Activated B cell treated with CpG ODN at 0.5 μM for 24 hours (primary cell): Measurements from ENCODE around the gene RNGTT. TPM values are rescaled to one million over a fixed set of nuclear protein-coding genes. Genes with fewer than 3 reads are reported as not detected.

Experiments
- ATAC-seq: fragments of 200-7000 bp; cut with Tn5 transposase; one replicate; pipeline ENCODE4 v1.10.0; 2021; ENCODE audit warnings: low read depth, mild to moderate bottlenecking, moderate library complexity
- CTCF ChIA-PET: fragments of 350-600 bp; sonication (Branson Sonifier 250); formaldehyde crosslinking; loops from one replicate; lab custom pipeline; 2021; ENCODE audit warnings: antibody characterized with exemption; lab: Charles Lee
- POLR2A ChIA-PET: fragments of 350-600 bp; sonication (Branson Sonifier 250); formaldehyde crosslinking; loops from one replicate; lab custom pipeline; 2021; ENCODE audit warnings: antibody characterized with exemption; lab: Charles Lee
- DNase-seq: peaks from one replicate; pipeline ENCODE4 v3.0.0; 2022
- H3K27ac Mint-ChIP-seq: one replicate; pipeline ENCODE4 v1.8.0; 2020; ENCODE audit warnings: mixed read lengths
- H3K27me3 Mint-ChIP-seq: one replicate; pipeline ENCODE4 v1.8.0; 2021; ENCODE audit warnings: mixed read lengths
- H3K36me3 Mint-ChIP-seq: one replicate; pipeline ENCODE4 v1.8.0; 2021; ENCODE audit warnings: low read depth, mixed read lengths
- H3K4me1 Mint-ChIP-seq: one replicate; pipeline ENCODE4 v1.8.0; 2021; ENCODE audit warnings: mixed read lengths
- H3K4me3 Mint-ChIP-seq: one replicate; pipeline ENCODE4 v1.8.0; 2020; ENCODE audit warnings: mild to moderate bottlenecking, mixed read lengths
- H3K9me3 Mint-ChIP-seq: one replicate; pipeline ENCODE4 v1.8.0; 2020; ENCODE audit warnings: mixed read lengths
- intact Hi-C: fragments of 100-400 bp; cut with micrococcal nuclease; formaldehyde crosslinking; loops from one replicate; pipeline ENCODE4 v1.15.1; 2024
- total RNA-seq: library from RNA; stranded (reverse); gene quantifications from 2 replicates; pipeline ENCODE4 v1.2.3, GENCODE V29; 2022
- TF ChIP-seq, protein P1 (sequence below): fragments of 200-600 bp; IDR thresholded peaks from one replicate; pipeline ENCODE4 v1.8.0; 2022; ENCODE audit warnings: antibody characterized with exemption, mild to moderate bottlenecking

The RNGTT gene
- total RNA-seq, 1 donor from 2014 or later, result 25.9 TPM

- CTCF ChIA-PET, result no interaction called here
- Mint-ChIP-seq H3K4me1 (no peaks in the 10 kb centered on the region), H3K36me3 (peaks cover 2% of the 10 kb centered on the region), H3K27ac (no peak overlapping the region), H3K4me3 (no peak overlapping the region), H3K9me3 (peaks cover 11% of the 10 kb centered on the region), H3K27me3 (no peaks in the 10 kb centered on the region)
- DNase-seq, result no peak
- POLR2A ChIA-PET, result no interaction called here
- intact Hi-C loops, result no loop called here
- no peak for ATAC-seq
- TF ChIP-seq, protein P1, sequence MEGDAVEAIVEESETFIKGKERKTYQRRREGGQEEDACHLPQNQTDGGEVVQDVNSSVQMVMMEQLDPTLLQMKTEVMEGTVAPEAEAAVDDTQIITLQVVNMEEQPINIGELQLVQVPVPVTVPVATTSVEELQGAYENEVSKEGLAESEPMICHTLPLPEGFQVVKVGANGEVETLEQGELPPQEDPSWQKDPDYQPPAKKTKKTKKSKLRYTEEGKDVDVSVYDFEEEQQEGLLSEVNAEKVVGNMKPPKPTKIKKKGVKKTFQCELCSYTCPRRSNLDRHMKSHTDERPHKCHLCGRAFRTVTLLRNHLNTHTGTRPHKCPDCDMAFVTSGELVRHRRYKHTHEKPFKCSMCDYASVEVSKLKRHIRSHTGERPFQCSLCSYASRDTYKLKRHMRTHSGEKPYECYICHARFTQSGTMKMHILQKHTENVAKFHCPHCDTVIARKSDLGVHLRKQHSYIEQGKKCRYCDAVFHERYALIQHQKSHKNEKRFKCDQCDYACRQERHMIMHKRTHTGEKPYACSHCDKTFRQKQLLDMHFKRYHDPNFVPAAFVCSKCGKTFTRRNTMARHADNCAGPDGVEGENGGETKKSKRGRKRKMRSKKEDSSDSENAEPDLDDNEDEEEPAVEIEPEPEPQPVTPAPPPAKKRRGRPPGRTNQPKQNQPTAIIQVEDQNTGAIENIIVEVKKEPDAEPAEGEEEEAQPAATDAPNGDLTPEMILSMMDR, result no peak
Measured at GRCh38 chr6:88573561-88573960, 389.9 kb downstream of the RNGTT start.

- H3K4me1 Mint-ChIP-seq, result no peaks in the 10 kb centered on the region
- peaks cover 2% of the 10 kb centered on the region for H3K36me3 Mint-ChIP-seq
- CTCF ChIA-PET, result no interaction called here
- no peak overlapping the region for H3K4me3 Mint-ChIP-seq
- TF ChIP-seq, protein P1, result no peak
- no peak for ATAC-seq
- H3K27me3 Mint-ChIP-seq, result no peaks in the 10 kb centered on the region
- no peak for DNase-seq
- peaks cover 15% of the 10 kb centered on the region for H3K9me3 Mint-ChIP-seq
- POLR2A ChIA-PET, result no interaction called here
- intact Hi-C loops, result no loop called here
- H3K27ac Mint-ChIP-seq, result no peak overlapping the region
Measured at GRCh38 chr6:88572449-88573139, 390.8 kb downstream of the RNGTT start.

DNA sequence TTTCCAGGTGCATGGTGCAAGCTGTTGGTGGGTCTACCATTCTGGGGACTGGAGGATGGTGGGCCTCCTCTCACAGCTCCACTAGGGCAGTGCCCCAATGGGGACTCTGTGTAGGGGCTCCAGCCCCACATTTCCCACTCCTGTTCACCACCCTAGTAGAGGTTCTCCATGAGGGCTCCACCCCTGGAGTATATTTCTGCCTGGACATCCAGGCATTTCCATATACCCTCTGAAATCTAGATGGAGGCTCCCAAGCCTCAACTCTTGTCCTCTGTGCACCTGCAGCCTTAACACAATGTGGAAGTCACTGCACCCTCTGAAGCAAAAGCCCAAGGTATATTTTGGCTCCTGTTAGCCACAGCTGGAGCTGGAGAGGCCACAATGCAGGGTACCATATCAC, 393.5 kb downstream of the RNGTT start:
- ChIA-PET POLR2A (no interaction called here), CTCF (no interaction called here)
- no peak overlapping the region for H3K4me3 Mint-ChIP-seq
- ATAC-seq (no peak), DNase-seq (no peak)
- no peaks in the 10 kb centered on the region for H3K27me3 Mint-ChIP-seq
- peaks cover 15% of the 10 kb centered on the region for H3K9me3 Mint-ChIP-seq
- TF ChIP-seq, protein P1, result no peak
- H3K36me3 Mint-ChIP-seq, result peaks cover 2% of the 10 kb centered on the region
- intact Hi-C loops, result no loop called here
- no peak overlapping the region for H3K27ac Mint-ChIP-seq
- no peaks in the 10 kb centered on the region for H3K4me1 Mint-ChIP-seq

DNA sequence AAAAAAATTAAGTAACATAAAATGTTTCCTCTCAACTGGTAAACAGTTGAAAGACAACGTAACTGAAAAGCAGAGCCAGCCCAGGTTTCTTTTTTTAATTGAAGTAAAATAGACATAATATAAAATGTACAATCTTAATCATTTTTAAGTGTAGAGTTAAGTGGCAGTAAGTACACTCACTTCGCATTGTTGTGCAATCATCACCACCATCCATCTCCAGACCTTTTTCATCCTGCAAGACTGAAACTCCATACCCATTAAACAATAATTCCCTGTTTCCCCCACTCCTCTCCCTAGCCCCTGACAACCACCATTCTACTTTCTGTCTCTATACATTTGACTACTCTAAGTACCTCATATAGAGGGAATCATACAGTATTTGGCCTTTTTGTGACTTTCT, 395.7 kb downstream of the RNGTT start:
- Mint-ChIP-seq H3K27ac (no peak overlapping the region), H3K36me3 (peaks cover 2% of the 10 kb centered on the region), H3K4me1 (no peaks in the 10 kb centered on the region), H3K9me3 (peaks cover 15% of the 10 kb centered on the region), H3K27me3 (no peaks in the 10 kb centered on the region), H3K4me3 (no peak overlapping the region)
- TF ChIP-seq, protein P1, result no peak
- ATAC-seq (no peak), DNase-seq (no peak)
- CTCF ChIA-PET, result no interaction called here
- POLR2A ChIA-PET, result interaction anchor here (0.7 kb wide), 1 partner anchor 32 kb away, joined by 3 read pairs; no protein-coding TSS in a partner anchor
- intact Hi-C loops, result no loop called here

- Mint-ChIP-seq H3K9me3 (peaks cover 15% of the 10 kb centered on the region), H3K4me1 (no peaks in the 10 kb centered on the region), H3K27me3 (no peaks in the 10 kb centered on the region), H3K36me3 (peaks cover 2% of the 10 kb centered on the region), H3K27ac (no peak overlapping the region), H3K4me3 (no peak overlapping the region)
- TF ChIP-seq, protein P1, result no peak
- intact Hi-C loops, result no loop called here
- CTCF ChIA-PET, result no interaction called here
- POLR2A ChIA-PET, result interaction anchor here (0.7 kb wide), 1 partner anchor 33 kb away, joined by 3 read pairs; no protein-coding TSS in a partner anchor
- DNase-seq (no peak), ATAC-seq (no peak)
Measured at GRCh38 chr6:88566746-88567534, 396.5 kb downstream of the RNGTT start.
